A549 (cell line): ENCODE results near the gene CPTP.

ENCODE experiments used
- CHD2 ChIP-seq: fragments of 150-350 bp; IDR thresholded peaks from 2 replicates; pipeline ENCODE4 v1.6.1; 2014; ENCODE audit warnings: low read length; ENCODE audit not compliant: partially characterized antibody
- CTCF ChIP-seq: fragments of >200 bp; sonication (Bioruptor Twin); formaldehyde crosslinking; IDR thresholded peaks from 3 replicates; pipeline ENCODE4 v1.5.1; 2016
- JUN ChIP-seq, 2 experiments: fragments of >200 bp; sonication (Bioruptor Twin); formaldehyde crosslinking; IDR thresholded peaks; 2 replicates in 1 of 2; 3 replicates in 1 of 2; pipeline ENCODE4 v1.6.1; 2016 to 2017
- PBX3 ChIP-seq: IDR thresholded peaks from 2 replicates; pipeline ENCODE4 v1.6.1; 2012
- POLR2A ChIP-seq: IDR thresholded peaks from 2 replicates; pipeline ENCODE4 v1.6.1; 2012; ENCODE audit warnings: mild to moderate bottlenecking, low read length
- POLR2AphosphoS2 ChIP-seq: conservative IDR thresholded peaks from 2 replicates; pipeline ENCODE4 v1.6.1; 2012; ENCODE audit warnings: low read length, improper control_type of control experiment, inconsistent platforms
- REST ChIP-seq: fragments of 200-600 bp; sonication (generic); IDR thresholded peaks from 2 replicates; pipeline ENCODE4 v1.6.1; 2016; ENCODE audit warnings: antibody characterized with exemption, mild to moderate bottlenecking, moderate library complexity

GRCh38 chr1:1342584-1343115 is 18.0 kb downstream of the CPTP start:
- TF ChIP-seq CTCF (no peak), PBX3 (no peak), POLR2A (no peak), CHD2 (no peak), REST (no peak), JUN (IDR thresholded peaks at IDR 0.05) (no peak), POLR2AphosphoS2 (no peak)
